ENCODE data around the gene CISD3.

GRCh38 chr17:38766341-38766740 lies 36.2 kb downstream of the CISD3 start:
- TF ChIP-seq CTCF (conservative IDR thresholded peaks at IDR 0.05; ENCODE audit: low read depth in 2 of 2) (no peak), POLR2AphosphoS5 (IDR thresholded peaks at IDR 0.05; ENCODE audit: low read depth) (no peak), STAT1 (IDR thresholded peaks at IDR 0.05; ENCODE audit: unreplicated experiment) (no peak), ETS1 (IDR thresholded peaks at IDR 0.05) (no peak), REST (IDR thresholded peaks at IDR 0.05; ENCODE audit: unreplicated experiment) (no peak), ZNF114 (CRISPR knock-in tag; IDR thresholded peaks at IDR 0.05) (no peak), EZH2phosphoT487 (IDR thresholded peaks at IDR 0.05; ENCODE audit: unreplicated experiment) (no peak), CREB1 (CRISPR knock-in tag; IDR thresholded peaks at IDR 0.05; ENCODE audit: low read depth) (no peak), EZH2 (IDR thresholded peaks at IDR 0.05; ENCODE audit: low read depth, unreplicated experiment) (no peak), ZNF331 (CRISPR knock-in tag; IDR thresholded peaks at IDR 0.05; ENCODE audit: low read depth) (no peak), JUNB (IDR thresholded peaks at IDR 0.05; ENCODE audit: unreplicated experiment) (no peak), ZNF462 (CRISPR knock-in tag; IDR thresholded peaks at IDR 0.05) (no peak)
